Endodermal cell (in vitro differentiated cells): ENCODE results near the gene PLXNB3. TPM values are rescaled to one million over a fixed set of nuclear protein-coding genes. Genes with fewer than 3 reads are reported as not detected.
A peak's percentile ranks its signal among the peaks of the same experiment; 100 is the strongest.

Source experiments
- DNase-seq: peaks from one replicate; pipeline ENCODE4 v3.0.0-alpha.2; 2017
- H3K27ac ChIP-seq: 2 replicates; pipeline ENCODE4 v1.5.1; 2013; ENCODE audit warnings: mild to moderate bottlenecking, low read depth, low read length, moderate library complexity
- H3K27me3 ChIP-seq: 2 replicates; pipeline ENCODE4 v1.6.1; 2013; ENCODE audit warnings: mild to moderate bottlenecking, low read length, moderate library complexity; ENCODE audit not compliant: insufficient read depth, control insufficient read depth, poor library complexity, severe bottlenecking
- H3K36me3 ChIP-seq: 2 replicates; pipeline ENCODE4 v1.7.0; 2013; ENCODE audit warnings: mild to moderate bottlenecking, low read length, moderate library complexity; ENCODE audit not compliant: control insufficient read depth, insufficient read depth
- H3K4me1 ChIP-seq: one replicate; pipeline ENCODE4 v1.7.0; 2013; ENCODE audit warnings: low read length; ENCODE audit not compliant: control insufficient read depth, insufficient read depth
- H3K4me3 ChIP-seq: 2 replicates; pipeline ENCODE4 v1.5.1; 2013; ENCODE audit warnings: mild to moderate bottlenecking, low read length, moderate library complexity
- H3K9ac ChIP-seq: 2 replicates; pipeline ENCODE4 v1.6.1; 2013; ENCODE audit warnings: mild to moderate bottlenecking, low read length, moderate library complexity; ENCODE audit not compliant: poor library complexity, severe bottlenecking; ENCODE audit errors: extremely low read depth
- H3K9me3 ChIP-seq: 2 replicates; pipeline ENCODE4 v1.6.1; 2013; ENCODE audit warnings: mild to moderate bottlenecking, low read length, moderate library complexity; ENCODE audit not compliant: control insufficient read depth
- H3K27ac Mint-ChIP-seq: 2 replicates; pipeline ENCODE4 v1.8.0; 2020; ENCODE audit warnings: mixed read lengths
- H3K27me3 Mint-ChIP-seq: 2 replicates; pipeline ENCODE4 v1.8.0; 2021; ENCODE audit warnings: mild to moderate bottlenecking, mixed read lengths; ENCODE audit not compliant: insufficient read depth
- H3K36me3 Mint-ChIP-seq: 2 replicates; pipeline ENCODE4 v1.8.0; 2020; ENCODE audit warnings: low read depth, mixed read lengths
- H3K4me1 Mint-ChIP-seq: 2 replicates; pipeline ENCODE4 v1.8.0; 2020; ENCODE audit warnings: mixed read lengths
- H3K4me3 Mint-ChIP-seq: 2 replicates; pipeline ENCODE4 v1.8.0; 2020; ENCODE audit warnings: mild to moderate bottlenecking, moderate library complexity, mixed read lengths
- H3K9me3 Mint-ChIP-seq: 2 replicates; pipeline ENCODE4 v1.8.0; 2020; ENCODE audit warnings: mild to moderate bottlenecking, mixed read lengths
- WGBS, 2 experiments: methylation state at CpG; one replicate each; pipeline versions ENCODE4 v1.1.5 to v1.1.7; 2013; ENCODE audit warnings: missing lambda C conversion rate in 2 of 2, mixed read lengths in 1 of 2; ENCODE audit not compliant: insufficient coverage in 1 of 2, insufficient read length in 1 of 2; 5-methylcytosine and 5-hydroxymethylcytosine counted together
- total RNA-seq, 2 donors: library from RNA; stranded (reverse); fragmentation: NEBNext Ultra II Directional in 1 of 2; extraction: Animal tissue kit (Norgen Biotek cat#: 25700) in 1 of 2; gene quantifications; 2 replicates in 1 of 2; 3 replicates in 1 of 2; pipeline ENCODE4 v1.2.1, GENCODE V29; 2021
- TF ChIP-seq, protein P1 (sequence below): fragments of 200-600 bp; sonication (generic); conservative IDR thresholded peaks from 2 replicates; pipeline ENCODE4 v1.5.0; 2021; ENCODE audit warnings: antibody characterized with exemption, mild to moderate bottlenecking

The PLXNB3 gene
- total RNA-seq, 2 donors from 2014 or later = 1.1 TPM

DNA sequence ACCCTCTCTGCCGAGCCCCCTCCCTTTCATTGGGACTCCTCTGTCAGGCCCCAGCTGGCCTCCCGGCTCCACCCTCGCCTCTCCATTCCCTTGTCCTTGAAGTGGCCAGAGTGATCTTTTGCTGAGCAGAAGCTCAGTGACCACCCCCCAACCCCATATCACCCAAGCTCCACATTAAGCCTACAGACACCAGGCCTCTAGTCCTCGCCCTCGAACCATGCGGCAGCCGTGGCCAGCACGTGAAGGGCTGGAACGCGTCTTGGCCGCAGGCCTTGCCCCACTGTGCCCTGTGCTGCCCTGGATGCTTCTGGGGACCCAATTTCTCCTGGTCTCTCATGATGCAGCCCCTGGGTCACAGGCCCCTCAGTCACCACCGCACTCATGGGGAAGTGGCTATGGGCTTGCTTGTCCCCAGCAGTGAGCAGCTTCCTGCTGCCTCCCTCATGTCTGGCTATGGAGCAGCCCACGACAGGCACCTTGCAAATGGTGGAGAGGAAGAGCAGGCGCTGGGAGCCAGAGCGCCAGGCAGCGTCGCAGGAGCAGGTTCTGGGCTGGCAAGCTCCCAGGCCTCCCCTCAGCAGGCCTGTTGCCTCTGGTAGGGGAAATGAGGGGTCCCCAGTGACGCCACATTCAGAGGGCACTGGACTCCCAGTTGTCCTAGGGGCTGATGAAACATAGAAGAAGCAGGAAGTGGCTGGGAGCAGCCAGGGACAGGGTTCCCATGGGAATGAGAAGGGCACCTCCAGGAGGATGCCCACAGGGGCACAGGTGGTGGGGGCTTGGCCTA is 16.0 kb downstream of the PLXNB3 start:
- no peaks in the 10 kb centered on the region for H3K4me1 Mint-ChIP-seq
- H3K9ac ChIP-seq = no peak overlapping the region
- H3K9me3 Mint-ChIP-seq = peaks cover 50% of the 10 kb centered on the region
- no peaks in the 10 kb centered on the region for H3K4me1 ChIP-seq
- no peaks in the 10 kb centered on the region for H3K27me3 ChIP-seq
- no peaks in the 10 kb centered on the region for H3K9me3 ChIP-seq
- H3K36me3 Mint-ChIP-seq = no peaks in the 10 kb centered on the region
- H3K27ac ChIP-seq = no peak overlapping the region
- H3K27me3 Mint-ChIP-seq = no peaks in the 10 kb centered on the region
- no peak overlapping the region for H3K4me3 ChIP-seq
- H3K36me3 ChIP-seq = no peaks in the 10 kb centered on the region
- peak overlapping the region; percentile 10 for H3K27ac Mint-ChIP-seq
- WGBS, 2 experiments = 85 to 92% methylated on average over 4 to 18 of the region's 18 CpGs
- no peak overlapping the region for H3K4me3 Mint-ChIP-seq
- no peak for DNase-seq
- TF ChIP-seq, protein P1, sequence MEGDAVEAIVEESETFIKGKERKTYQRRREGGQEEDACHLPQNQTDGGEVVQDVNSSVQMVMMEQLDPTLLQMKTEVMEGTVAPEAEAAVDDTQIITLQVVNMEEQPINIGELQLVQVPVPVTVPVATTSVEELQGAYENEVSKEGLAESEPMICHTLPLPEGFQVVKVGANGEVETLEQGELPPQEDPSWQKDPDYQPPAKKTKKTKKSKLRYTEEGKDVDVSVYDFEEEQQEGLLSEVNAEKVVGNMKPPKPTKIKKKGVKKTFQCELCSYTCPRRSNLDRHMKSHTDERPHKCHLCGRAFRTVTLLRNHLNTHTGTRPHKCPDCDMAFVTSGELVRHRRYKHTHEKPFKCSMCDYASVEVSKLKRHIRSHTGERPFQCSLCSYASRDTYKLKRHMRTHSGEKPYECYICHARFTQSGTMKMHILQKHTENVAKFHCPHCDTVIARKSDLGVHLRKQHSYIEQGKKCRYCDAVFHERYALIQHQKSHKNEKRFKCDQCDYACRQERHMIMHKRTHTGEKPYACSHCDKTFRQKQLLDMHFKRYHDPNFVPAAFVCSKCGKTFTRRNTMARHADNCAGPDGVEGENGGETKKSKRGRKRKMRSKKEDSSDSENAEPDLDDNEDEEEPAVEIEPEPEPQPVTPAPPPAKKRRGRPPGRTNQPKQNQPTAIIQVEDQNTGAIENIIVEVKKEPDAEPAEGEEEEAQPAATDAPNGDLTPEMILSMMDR = no peak

- no peaks in the 10 kb centered on the region for H3K27me3 ChIP-seq
- no peak within 1 kb of the TSS for H3K27ac ChIP-seq
- WGBS, 2 experiments = 91 to 100% methylated on average over 2 to 40 of the region's 52 CpGs
- H3K4me3 ChIP-seq = no peak within 1 kb of the TSS
- TF ChIP-seq, protein P1 = no peak
- no peaks in the 10 kb centered on the region for H3K36me3 ChIP-seq
- H3K4me1 ChIP-seq = no peaks in the 10 kb centered on the region
- H3K9ac ChIP-seq = no peak within 1 kb of the TSS
- no peaks in the 10 kb centered on the region for H3K9me3 ChIP-seq
- Mint-ChIP-seq H3K4me3 (no peak within 1 kb of the TSS), H3K27ac (peak within 1 kb of the TSS; percentile 10), H3K27me3 (no peaks in the 10 kb centered on the region), H3K9me3 (peaks cover 46% of the 10 kb centered on the region), H3K4me1 (no peaks in the 10 kb centered on the region), H3K36me3 (no peaks in the 10 kb centered on the region)
- DNase-seq = no peak
These were observed 16.8 kb downstream of the PLXNB3 start, which contains the start of gene SRPK3 for GRCh38 chrX:153780678-153781427. Gene SRPK3, plus strand, starts transcription at chrX:153781041. Its CDS starts 46 bp downstream, at chrX:153781087.

GRCh38 chrX:153781428-153782047 is 17.5 kb downstream of the PLXNB3 start:
- no peaks in the 10 kb centered on the region for H3K4me1 ChIP-seq
- H3K36me3 ChIP-seq = no peaks in the 10 kb centered on the region
- H3K4me3 ChIP-seq = no peak overlapping the region
- no peaks in the 10 kb centered on the region for H3K9me3 ChIP-seq
- H3K9me3 Mint-ChIP-seq = peaks cover 48% of the 10 kb centered on the region
- H3K27ac ChIP-seq = no peak overlapping the region
- 92 to 97% methylated on average over 10 to 24 of the region's 24 CpGs for WGBS, 2 experiments
- no peaks in the 10 kb centered on the region for H3K27me3 ChIP-seq
- H3K27me3 Mint-ChIP-seq = no peaks in the 10 kb centered on the region
- peaks cover 4% of the 10 kb centered on the region for H3K36me3 Mint-ChIP-seq
- H3K4me1 Mint-ChIP-seq = no peaks in the 10 kb centered on the region
- H3K4me3 Mint-ChIP-seq = no peak overlapping the region
- TF ChIP-seq, protein P1 = no peak
- no peak for DNase-seq
- H3K27ac Mint-ChIP-seq = no peak overlapping the region
- no peak overlapping the region for H3K9ac ChIP-seq
